Kidney (tissue), 22 donors: Measurements from ENCODE around the gene ACOXL. TPM values are rescaled to one million over a fixed set of nuclear protein-coding genes. Genes with fewer than 3 reads are reported as not detected.
"Not testable (repeated sequence)": the region's sequence is repeated elsewhere in the genome, so short reads cannot be mapped to it uniquely, and the experiment has no call there.

Source experiments
- DNase-seq, 5 donors: peaks; one replicate each; pipeline ENCODE4 v3.0.0-alpha.2; 2013 to 2020
- FAIRE-seq: peaks from 2 replicates; lab custom pipeline; 2012; peaks lifted over from hg19 to GRCh38; lab: Jason Lieb, UNC
- H3K27ac ChIP-seq, 2 donors: one replicate each; pipeline ENCODE4 v1.7.0; 2013; ENCODE audit warnings: low read depth in 2 of 2, low read length in 2 of 2, inconsistent platforms in 1 of 2
- H3K27me3 ChIP-seq: one replicate; pipeline ENCODE4 v1.7.1; 2013; ENCODE audit warnings: low read length, inconsistent platforms; ENCODE audit not compliant: control insufficient read depth, insufficient read depth
- H3K36me3 ChIP-seq, 3 donors: one replicate each; pipeline versions ENCODE4 v1.7.0 to v1.7.1; 2013; ENCODE audit warnings: low read length in 3 of 3, control low read depth in 1 of 3, inconsistent platforms in 1 of 3; ENCODE audit not compliant: insufficient read depth in 3 of 3, control insufficient read depth in 2 of 3
- H3K4me1 ChIP-seq, 3 donors: one replicate each; pipeline versions ENCODE4 v1.7.0 to v1.7.1; 2013; ENCODE audit warnings: low read length in 3 of 3, inconsistent platforms in 1 of 3, low read depth in 1 of 3; ENCODE audit not compliant: control insufficient read depth in 2 of 3, insufficient read depth in 2 of 3
- H3K4me3 ChIP-seq, 3 donors: one replicate each; pipeline versions ENCODE4 v1.7.0 to v1.8.1; 2013; ENCODE audit warnings: low read length in 3 of 3, control low read depth in 1 of 3, inconsistent platforms in 1 of 3
- H3K9ac ChIP-seq, 3 donors: one replicate each; pipeline versions ENCODE4 v1.7.0 to v1.7.1; 2013; ENCODE audit warnings: low read length in 3 of 3, control low read depth in 1 of 3, inconsistent platforms in 1 of 3
- H3K9me3 ChIP-seq, 3 donors: one replicate each; pipeline versions ENCODE4 v1.7.0 to v1.7.1; 2013; ENCODE audit warnings: low read length in 3 of 3, control low read depth in 1 of 3, inconsistent platforms in 1 of 3; ENCODE audit not compliant: control insufficient read depth in 2 of 3, insufficient read depth in 1 of 3
- intact Hi-C: fragments of 100-400 bp; cut with DNase I; formaldehyde crosslinking; loops from one replicate; pipeline ENCODE4 v1.11.1; 2022
- long read RNA-seq, 10 donors: library from polyadenylated mRNA in 1 of 10; unstranded in 1 of 10; transcript quantifications; one replicate each; pipeline ENCODE4 v2.0.0 and lab custom pipeline, GENCODE V29; 2021 to 2026
- polyA plus RNA-seq: library from polyadenylated mRNA; stranded (reverse); fragments of 350-450 nt; fragmentation: Illumina TruSeq; extraction: RNeasy Lipid Tissue Mini Kit (QIAGEN cat#74804); gene quantifications from one replicate; pipeline ENCODE4 v1.2.3, GENCODE V29; 2014; ENCODE audit warnings: low read depth, low replicate concordance; ENCODE audit not compliant: insufficient read depth
- total RNA-seq: library from RNA; stranded (reverse); fragmentation: NEBNext Ultra II Directional; extraction: Animal tissue kit (Norgen Biotek cat#: 25700); gene quantifications from one replicate; pipeline ENCODE4 v1.2.1, GENCODE V29; 2021
- TF ChIP-seq, protein P1 (sequence below): IDR thresholded peaks from 3 replicates; pipeline ENCODE4 v1.5.1; 2012; ENCODE audit warnings: mild to moderate bottlenecking, moderate library complexity, borderline replicate concordance; ENCODE audit not compliant: insufficient read depth; ENCODE audit errors: extremely low read depth
- donor health status: control.
- donor health status: control.
- donor health status: control.
- donor health status: control.
- donor health status: control.
- donor health status: DM: yes; HTN: yes; CAD: no.
- donor health status: Normal renal cell carcinoma (clear cell type).

Gene ACOXL
- total RNA-seq (2.0 TPM), polyA plus RNA-seq (not detected)
- long read RNA-seq, donor 1: 0 reads
- long read RNA-seq, donor 2: 0 reads
- long read RNA-seq, donor 3: 0 reads
- long read RNA-seq, donor 4: 0 reads
- long read RNA-seq, donor 5: 0 reads
- long read RNA-seq, donor 6: 0 reads
- long read RNA-seq, donor 7: 0 reads
- long read RNA-seq, donor 8: 0 reads
- long read RNA-seq, donor 9: 0 reads
- long read RNA-seq, donor 10: 0 reads

DNA sequence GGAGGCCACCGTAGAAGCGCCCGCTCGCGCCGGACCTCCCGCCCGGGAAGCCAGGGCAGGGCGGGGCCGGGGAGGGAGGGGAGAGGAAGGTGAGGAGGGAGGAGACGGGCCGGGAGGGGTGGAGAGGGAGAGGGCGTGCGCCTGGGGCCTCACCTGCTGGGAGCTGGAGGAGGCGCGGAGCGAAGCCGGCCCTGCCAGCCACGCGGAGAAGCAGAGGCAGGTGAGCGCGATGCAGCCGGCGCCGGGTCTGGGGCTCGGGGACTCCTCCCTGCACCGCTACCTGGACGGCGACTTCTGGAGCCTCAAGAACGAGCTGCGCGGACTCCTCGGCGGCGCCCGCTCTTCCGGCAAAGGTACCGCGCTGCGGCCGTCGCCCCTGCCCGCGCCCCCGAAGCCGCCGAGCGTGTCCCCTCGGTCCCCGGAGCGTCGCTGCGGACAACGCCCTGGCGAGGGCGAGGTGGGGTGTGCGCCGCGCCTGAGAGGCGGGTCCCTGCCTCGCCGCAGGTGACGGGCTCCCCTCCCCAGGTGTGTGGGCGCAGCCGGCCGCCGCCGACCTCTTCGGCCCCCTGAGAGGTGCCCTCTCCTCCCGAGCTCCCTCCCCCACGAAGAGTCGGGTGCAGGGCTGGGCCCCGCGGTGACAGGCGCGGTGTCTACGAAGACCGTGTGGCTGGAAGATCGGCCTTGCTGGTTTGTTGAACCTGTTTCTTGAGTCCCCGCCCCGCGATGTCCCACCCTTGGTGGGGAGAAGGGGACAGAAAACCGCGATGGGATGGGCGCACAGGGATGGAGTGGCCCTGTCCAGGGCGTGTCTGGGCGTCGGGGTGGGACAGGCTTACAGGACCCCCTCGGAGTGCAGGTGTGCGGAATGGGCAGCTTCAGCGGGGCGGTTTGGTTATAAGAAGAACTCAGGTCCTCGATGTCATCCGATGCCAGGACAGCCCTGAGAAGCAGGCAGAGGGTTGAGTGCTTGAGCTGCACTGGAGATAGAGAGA lies at the start of gene ACOXL:
ACOXL (plus strand) TSS at position 152 of the 992 bp plus-strand sequence. CDS start 35,817 bp downstream, outside the sequence.
- Histone ChIP-seq H3K9ac (no peak within 1 kb of the TSS), H3K9me3 (no peaks in the 10 kb centered on the region), H3K4me3 (peak within 1 kb of the TSS in 1 of 3 donors; percentile 31), H3K36me3 (no peaks in the 10 kb centered on the region), H3K27ac (no peak within 1 kb of the TSS), H3K4me1 (peaks cover 0 to 2% (median 0%) of the 10 kb centered on the region in 3 donors), H3K27me3 (peaks cover 30% of the 10 kb centered on the region)
- DNase-seq (peak; percentile 57 to 86 (median 69)), FAIRE-seq (no peak)
- TF ChIP-seq, protein P1, sequence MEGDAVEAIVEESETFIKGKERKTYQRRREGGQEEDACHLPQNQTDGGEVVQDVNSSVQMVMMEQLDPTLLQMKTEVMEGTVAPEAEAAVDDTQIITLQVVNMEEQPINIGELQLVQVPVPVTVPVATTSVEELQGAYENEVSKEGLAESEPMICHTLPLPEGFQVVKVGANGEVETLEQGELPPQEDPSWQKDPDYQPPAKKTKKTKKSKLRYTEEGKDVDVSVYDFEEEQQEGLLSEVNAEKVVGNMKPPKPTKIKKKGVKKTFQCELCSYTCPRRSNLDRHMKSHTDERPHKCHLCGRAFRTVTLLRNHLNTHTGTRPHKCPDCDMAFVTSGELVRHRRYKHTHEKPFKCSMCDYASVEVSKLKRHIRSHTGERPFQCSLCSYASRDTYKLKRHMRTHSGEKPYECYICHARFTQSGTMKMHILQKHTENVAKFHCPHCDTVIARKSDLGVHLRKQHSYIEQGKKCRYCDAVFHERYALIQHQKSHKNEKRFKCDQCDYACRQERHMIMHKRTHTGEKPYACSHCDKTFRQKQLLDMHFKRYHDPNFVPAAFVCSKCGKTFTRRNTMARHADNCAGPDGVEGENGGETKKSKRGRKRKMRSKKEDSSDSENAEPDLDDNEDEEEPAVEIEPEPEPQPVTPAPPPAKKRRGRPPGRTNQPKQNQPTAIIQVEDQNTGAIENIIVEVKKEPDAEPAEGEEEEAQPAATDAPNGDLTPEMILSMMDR: no peak
- intact Hi-C loops: no loop called here

DNA sequence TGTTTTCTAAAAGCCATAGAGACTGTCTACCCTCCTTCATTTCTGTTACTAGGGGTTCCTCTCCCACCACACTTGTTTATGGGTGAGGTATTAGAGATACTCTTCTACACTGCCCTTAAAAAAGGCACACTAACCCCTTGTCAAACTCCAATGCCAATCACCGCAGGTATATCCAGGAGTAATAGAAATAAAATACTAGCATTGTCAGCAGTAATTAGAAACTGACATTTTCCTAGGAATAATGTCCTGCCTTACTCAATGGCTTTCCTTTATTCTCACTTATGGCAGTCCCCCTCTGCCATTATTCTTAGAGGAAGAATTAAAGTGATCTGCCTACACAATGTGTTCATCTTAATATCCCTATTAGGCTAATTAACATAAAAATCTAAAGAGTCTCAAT lies 49.5 kb upstream of the ACOXL start:
- no peak for FAIRE-seq
- TF ChIP-seq, protein P1: no peak
- no peak overlapping the region for H3K27ac ChIP-seq
- H3K27me3 ChIP-seq: no peaks in the 10 kb centered on the region
- no peak overlapping the region for H3K9ac ChIP-seq
- H3K36me3 ChIP-seq: no peaks in the 10 kb centered on the region
- DNase-seq: no peak
- intact Hi-C loops: no loop called here
- no peak overlapping the region for H3K4me3 ChIP-seq
- no peaks in the 10 kb centered on the region for H3K9me3 ChIP-seq
- no peaks in the 10 kb centered on the region for H3K4me1 ChIP-seq

DNA sequence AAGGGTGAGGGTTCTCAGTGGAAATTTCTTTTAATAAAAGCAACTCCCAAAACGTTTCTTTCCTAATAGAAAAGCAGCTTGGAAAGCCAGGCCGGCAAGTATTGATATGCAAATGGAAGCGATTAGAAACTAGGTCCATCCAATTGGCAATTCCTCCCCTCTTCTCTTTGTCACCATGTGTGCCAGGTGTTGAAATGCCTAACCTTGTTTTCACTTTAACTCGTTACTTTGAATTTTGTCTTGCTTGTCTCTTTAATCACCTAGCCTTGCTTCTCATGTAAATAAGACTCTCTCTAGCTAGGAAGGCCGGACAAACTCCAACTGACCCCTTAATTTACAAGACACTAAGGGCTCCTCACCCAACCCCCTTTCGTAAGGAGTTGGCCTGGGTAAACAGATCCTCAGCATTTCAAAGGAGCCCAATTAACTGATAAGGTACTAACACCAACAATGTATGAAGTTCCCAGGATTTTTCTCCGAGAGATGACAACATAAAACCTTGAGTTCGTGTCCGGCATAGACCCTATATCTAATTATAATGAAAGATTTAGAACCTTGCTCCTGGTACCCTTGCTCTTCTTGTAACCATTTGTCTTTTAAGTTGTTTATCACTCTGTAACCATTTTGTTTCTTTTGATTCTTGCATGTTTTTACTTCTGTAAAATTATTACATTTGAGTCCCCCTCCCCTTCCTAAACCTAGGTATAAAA lies 44.4 kb upstream of the ACOXL start:
- intact Hi-C loops, H3K27ac ChIP-seq, H3K4me1 ChIP-seq, H3K27me3 ChIP-seq, H3K9me3 ChIP-seq, H3K4me3 ChIP-seq, H3K36me3 ChIP-seq, FAIRE-seq, DNase-seq, H3K9ac ChIP-seq: not testable (repeated sequence)
